IPS-18c (cell line): ENCODE measurements around the gene KLC1.
"Not testable (repeated sequence)": the region's sequence is repeated elsewhere in the genome, so short reads cannot be mapped to it uniquely, and the experiment has no call there.

Experiments
- H3K4me3 ChIP-seq: 2 replicates; pipeline ENCODE4 v1.7.0; 2013; ENCODE audit warnings: low read depth, mild to moderate bottlenecking, low read length, moderate library complexity; ENCODE audit not compliant: insufficient read depth
- H3K9me3 ChIP-seq: one replicate; pipeline ENCODE4 v1.6.1; 2013; ENCODE audit warnings: mild to moderate bottlenecking, low read length, moderate library complexity; ENCODE audit not compliant: control insufficient read depth, insufficient read depth

KLC1 gene

DNA sequence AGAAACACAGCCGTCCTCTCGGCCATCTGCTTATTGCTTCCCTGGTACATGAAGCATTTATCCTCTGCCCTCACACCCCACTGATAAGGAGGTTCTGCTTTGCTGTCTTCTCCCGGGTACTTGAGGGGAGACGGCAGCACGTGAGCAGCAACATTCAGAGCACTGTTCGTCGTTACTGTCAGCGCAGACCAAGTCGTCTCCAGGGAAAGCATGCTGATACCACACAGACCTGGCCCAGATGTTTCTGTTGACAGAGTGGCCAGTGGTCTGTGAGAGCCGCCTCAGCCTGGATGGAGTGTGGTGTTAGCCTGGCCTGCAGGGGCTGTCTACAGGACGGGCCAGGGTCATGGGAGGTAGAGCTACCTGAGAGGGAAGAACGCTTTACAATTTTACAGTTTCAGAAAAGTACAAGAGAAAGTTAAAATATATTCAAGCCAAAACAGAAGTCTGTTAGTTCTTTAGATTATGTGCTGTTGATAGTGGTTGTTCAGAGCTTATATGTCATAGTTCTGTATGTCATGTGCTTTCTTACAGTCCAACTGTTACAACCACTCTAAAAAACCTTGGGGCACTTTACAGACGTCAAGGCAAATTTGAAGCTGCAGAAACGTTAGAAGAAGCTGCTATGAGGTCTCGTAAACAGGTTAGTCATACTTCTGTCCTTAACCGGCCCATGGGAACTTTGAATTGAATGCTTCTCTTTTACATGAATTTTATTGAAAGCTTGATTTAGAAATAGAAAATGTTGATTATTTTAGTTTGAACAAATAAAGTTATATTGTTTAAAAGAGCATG, 48.1 kb downstream of the KLC1 start:
- no peaks in the 10 kb centered on the region for H3K9me3 ChIP-seq
- H3K4me3 ChIP-seq = no peak overlapping the region

DNA sequence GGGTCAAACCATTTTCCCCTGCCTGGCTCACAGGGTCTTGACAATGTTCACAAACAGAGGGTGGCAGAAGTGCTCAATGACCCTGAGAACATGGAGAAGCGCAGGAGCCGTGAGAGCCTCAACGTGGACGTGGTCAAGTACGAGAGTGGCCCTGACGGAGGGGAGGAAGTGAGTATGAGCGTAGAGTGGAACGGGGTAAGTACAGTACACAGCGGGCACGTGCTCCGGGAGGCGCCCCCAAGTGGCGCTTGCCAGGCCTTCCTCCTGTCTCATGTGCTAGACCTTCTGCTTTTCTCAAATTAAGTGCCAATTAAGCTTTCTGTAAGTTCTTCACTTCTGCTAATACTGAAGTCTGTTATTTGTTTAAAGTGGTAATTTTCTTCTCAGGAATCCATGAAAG, 50.3 kb downstream of the KLC1 start:
- H3K9me3 ChIP-seq = no peaks in the 10 kb centered on the region

DNA sequence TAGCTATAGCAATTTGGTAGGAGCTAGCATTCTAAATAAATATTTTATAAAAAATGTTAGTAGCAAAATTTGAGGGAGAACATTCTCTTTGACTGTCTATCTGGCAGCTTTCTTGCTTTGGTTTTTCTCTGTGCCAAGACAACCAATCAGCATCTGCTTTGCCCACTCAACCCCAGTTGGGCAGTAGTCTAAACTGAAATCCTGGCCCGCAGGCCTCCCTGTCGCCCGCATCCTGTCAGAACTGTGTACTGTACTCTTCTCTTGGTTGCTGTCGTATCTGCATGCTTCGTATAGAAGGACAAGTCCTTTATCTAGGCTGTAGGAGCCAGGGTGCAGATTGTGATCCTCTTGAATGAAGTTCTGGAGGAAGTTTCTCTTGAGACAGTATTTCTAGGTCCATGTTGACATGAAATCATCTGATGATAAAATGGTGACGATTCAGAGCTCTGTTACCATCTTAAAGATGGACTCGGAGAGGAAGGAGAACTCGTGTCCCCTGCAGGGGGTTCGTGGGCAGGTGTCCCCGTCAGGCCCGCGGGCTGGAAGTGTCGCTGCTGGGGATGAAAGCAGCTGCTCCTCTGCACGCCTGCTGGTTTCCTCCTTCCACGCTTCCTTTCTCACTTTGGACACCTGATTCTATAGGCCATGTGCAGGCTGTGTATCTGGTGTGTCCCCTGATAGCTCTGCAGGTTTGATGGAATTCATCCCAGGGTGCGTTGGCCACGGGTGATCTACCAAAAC, 51.6 kb downstream of the KLC1 start:
- H3K9me3 ChIP-seq = no peaks in the 10 kb centered on the region
- no peak overlapping the region for H3K4me3 ChIP-seq

More for the DNA sequence above, 50.3 kb downstream of the KLC1 start:
- no peak overlapping the region for H3K4me3 ChIP-seq

DNA sequence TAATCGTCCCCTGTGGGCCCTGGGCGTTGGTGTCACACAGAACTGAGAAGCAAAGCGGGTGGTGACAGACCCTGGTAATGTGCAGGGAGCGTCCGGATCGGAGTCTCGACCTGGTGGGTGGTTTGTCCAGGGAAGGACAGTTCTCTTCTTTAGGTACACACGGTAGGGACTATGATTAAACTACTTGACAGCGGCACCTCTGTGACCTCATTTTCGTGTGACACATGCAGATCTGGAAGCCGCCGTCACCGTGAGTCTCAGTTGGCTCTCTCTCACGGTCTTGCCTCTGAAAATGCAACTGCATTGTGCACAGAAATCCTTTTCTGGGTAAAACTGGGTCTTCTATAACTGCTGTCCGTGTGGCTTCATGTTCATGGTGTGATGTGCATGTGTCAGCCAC, 54.1 kb downstream of the KLC1 start:
- H3K9me3 ChIP-seq = no peaks in the 10 kb centered on the region
- H3K4me3 ChIP-seq = no peak overlapping the region

DNA sequence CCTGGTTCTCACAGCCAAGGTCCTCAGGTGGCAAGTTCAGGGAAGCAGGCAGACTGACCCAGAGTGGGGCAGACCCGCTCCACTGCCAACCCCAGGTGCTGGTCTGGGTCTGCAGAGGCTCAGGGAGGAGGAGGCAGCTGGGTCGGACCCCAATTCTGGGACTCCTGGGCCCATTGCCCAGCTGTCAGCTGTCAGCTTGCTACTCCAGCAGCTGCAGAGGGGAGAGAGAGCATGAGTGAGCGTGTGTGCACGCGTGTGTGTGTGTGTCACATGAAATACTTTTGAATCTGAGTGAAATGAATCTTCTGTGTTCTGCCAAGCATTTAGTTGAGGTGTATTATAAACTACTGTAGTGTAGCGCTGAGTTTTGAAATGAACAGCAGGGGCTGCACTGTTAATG, 55.5 kb downstream of the KLC1 start:
- H3K4me3 ChIP-seq = no peak overlapping the region
- H3K9me3 ChIP-seq = no peaks in the 10 kb centered on the region

DNA sequence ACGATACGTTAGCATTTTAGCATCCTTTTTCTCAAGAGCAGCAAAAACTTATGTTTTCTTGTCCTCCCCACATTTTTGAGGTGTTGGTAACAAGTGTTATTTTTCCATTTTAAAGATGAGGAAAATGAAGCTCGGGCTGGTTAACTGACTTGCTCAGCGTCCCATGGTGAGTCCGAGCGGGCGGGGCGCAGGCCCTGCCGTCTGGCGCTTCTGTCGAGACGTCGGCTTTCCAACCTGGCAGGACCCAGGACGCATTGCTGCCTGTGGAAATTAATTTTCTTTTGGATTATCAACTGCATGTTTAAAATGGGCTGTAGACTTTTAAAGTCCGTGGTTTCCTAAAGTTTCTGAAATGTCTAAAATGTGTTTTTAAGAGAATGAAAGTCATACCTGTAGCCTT, 55.9 kb downstream of the KLC1 start:
- Histone ChIP-seq H3K9me3 (no peaks in the 10 kb centered on the region), H3K4me3 (no peak overlapping the region)

DNA sequence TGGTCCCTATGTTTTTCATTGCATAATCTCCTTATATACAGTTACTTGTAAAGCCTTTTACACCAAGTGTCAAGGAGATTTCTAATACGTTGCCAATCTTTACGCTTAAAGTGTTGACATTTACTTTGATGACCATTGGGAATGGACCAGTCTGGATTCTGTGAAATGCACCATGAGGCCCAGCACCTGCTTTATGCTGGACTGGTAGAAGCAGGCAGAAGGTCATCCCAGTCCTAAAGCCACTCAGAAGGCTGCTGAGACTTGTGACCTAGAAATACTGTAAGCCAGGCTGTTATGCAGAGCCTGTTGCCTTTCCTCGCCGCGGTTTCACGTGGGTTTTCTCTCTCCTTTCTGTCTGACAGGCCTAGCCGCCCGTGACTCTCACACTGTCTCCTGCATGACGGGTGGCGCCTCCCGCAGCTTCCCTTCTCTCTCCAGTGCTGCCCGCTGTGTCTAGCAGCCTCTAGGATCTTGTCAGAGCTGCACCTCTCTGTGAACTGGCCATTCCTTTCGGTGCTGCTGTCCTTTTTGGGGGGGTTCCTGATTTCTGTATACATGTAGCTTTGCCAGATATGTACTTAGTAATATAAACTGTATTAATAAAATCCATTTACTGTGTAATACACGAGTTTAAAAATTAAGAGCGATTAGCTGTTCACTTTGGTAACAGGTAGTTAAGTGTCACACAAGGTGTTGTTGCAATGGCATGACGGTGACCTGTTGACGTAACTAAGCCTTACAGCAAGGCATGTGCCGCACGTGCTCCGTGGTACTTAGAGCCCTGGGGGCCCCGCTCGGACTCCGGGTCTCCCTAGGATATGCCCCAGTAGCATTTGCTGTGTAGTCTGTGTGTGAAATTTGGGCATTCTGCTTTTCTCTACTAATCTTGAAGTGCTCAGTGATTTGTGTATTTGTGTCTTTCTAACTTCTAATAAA, 56.5 kb downstream of the KLC1 start:
- H3K4me3 ChIP-seq = no peak overlapping the region
- no peaks in the 10 kb centered on the region for H3K9me3 ChIP-seq

DNA sequence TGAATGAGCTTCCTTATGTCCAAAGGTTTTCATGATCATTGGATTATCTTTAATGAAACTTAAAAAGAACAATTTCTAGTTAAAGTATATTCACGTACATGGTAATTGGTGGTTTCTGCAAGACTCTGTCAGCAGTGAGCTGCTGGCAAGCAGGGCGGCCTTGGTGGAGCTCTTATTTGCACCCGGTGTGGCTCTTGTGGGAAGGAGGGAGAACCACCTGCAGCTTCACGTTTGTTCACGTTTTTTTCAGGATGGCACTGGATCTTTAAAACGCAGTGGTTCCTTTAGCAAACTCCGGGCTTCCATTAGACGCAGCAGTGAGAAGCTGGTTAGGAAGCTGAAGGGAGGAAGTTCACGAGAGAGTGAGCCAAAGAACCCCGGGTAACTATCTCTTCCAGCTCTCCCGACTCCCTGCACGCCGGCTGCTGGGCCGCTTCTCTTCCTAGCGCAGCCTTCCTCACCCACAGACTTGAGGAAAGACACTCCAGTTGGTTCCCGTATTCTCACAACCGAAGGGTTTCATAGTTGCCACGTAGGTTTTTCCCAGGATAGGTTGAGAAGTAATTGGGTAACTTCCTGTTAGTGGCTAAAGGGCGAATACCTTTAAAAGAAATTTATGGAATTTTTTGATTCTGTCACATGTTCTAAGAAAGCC, 57.9 kb downstream of the KLC1 start:
- no peaks in the 10 kb centered on the region for H3K9me3 ChIP-seq
- no peak overlapping the region for H3K4me3 ChIP-seq

DNA sequence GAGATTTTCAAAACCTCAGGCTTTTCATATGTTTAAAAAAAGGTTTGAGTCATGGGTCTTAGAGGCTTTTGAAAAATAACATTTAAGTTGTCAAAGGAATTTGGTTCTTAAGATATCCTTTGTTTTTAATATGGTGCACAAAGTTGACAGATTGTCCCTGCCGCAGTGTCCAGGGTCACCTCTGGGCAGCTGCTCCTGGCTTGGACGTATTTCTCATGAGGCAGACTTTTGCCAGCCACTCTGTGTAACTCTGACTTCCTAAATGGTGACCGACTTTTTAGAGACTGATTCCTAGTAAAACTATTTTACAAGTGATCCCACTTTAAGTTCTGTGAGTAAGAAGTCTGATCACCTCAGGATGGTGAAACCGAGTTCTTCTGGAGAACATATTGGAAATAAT, 58.7 kb downstream of the KLC1 start:
- H3K9me3 ChIP-seq = no peaks in the 10 kb centered on the region
- no peak overlapping the region for H3K4me3 ChIP-seq

DNA sequence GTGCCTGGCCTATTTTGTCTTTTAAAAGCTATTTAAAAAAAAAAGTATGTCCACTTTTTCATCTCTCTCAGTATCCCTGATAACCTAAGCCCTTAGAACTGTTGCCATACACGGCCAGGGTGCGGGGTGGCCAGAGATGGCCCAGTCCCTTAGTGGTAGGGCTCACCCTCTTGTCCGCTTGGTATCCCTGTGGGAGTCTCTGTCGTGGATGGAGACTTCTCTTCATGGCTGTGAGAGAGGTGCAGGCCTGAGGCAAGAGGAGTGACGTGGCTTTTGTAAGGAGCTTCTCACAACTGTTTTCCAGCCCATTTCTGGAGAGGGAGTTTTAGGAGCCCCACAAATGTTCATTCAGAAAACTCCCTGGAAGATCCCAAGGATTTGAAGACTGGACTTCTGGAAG, 59.4 kb downstream of the KLC1 start:
- no peaks in the 10 kb centered on the region for H3K9me3 ChIP-seq
- H3K4me3 ChIP-seq = no peak overlapping the region

DNA sequence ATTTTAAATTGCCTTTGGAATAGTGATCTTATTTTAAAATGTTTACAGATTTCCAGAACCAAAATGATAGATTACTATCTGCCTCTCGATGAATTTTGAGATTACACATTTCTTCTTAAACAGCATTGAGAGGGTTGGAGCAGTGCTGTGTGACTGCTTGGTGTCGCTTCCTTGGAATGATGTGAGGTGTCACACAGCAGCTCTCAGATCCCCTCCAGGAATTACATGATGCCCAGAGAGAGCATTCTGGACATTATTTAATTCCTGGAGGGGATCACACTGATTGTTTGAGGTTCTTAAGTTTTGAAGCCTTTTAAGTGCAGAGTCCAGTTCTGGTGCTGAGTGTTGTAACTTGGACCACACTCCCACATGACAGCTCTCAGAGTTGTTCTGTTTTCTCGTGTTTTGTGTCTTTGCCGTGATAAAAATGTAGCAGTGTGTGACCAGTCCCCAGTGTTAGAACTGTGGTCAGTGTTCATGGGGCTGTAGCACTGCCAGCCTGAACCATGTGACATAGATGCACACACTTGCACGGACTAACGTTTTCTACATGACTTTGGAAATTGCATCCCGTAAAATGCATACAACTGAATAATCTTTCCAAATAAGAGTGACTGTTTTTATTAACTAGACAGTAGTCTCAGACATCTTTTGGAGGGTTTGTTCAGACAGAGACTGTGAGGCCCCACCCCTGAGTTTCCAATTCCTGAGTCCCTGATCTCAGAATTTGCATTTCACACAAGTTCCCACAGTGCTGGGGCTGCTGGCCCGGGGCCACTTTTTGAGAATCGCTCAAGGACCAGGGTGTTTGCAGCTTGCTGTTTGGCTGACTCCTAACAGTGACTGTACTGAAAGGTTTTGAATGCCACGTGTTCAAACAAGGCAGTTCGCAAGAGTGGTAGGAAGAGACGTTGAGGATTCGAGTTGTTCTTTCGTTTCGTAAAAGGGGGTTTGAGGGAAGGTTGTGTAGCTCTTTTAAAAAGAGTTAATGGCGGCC, 60.2 kb downstream of the KLC1 start:
- Histone ChIP-seq H3K9me3 (no peaks in the 10 kb centered on the region), H3K4me3 (no peak overlapping the region)

DNA sequence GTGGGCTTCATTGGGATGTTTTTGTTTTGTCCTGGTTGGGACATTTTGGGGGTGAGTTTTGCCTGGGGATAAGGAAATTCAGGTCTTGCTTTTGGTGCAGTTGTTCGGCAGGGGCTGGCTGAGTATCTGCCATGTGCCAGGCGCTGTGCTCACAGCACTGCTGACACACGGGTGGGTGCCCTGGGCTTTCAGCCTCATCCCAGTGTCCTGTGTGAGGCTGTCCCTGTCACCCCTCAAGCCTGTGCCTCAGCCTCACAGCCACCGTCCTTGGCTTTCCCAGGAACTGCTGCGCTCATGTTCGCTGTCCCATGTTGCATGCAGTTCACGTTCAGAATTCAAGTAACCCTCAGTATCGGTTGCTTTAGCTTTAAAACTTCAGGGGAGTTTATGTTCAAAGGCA, 61.3 kb downstream of the KLC1 start:
- no peak overlapping the region for H3K4me3 ChIP-seq

DNA sequence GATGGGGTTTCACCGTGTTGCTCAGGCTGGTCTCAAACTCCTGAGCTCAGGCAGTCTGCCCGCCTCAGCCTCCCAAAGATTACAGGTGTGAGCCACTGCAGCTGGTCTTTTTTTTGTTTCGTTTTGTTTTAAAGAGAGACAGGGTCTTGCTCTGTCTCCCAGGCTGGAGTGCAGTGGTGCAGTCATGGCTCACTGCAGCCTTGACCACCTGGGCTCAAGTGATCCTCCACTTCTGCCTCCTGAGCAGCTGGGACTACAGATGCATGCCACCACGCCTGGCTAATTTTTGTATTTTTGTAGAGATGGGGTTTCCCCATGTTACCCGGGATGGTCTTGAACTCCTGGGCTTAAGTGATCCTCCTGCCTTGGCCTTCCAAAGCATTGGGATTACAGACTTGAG, 62.6 kb downstream of the KLC1 start:
- not testable (repeated sequence) for H3K9me3 ChIP-seq, H3K4me3 ChIP-seq

More for the DNA sequence above, 61.3 kb downstream of the KLC1 start:
- no peaks in the 10 kb centered on the region for H3K9me3 ChIP-seq

DNA sequence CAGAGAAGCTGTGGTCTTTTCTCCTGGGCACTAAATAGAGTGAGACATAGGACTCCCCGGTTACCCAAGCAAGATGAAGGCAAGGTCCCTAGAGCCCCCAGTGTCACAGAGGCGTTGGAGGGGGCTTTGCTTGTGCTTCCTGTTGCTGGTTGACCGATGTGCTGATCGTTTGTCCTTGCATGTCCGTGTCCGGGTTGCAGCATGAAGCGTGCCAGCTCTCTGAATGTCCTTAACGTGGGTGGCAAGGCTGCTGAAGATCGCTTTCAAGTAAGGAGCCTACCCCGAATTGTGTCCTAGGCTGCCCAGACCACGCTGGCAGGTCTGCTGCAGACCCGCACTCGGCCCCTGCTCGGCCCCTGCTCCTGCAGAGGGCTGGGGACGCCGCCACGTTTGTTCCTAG, 63.1 kb downstream of the KLC1 start:
- H3K4me3 ChIP-seq = no peak overlapping the region
- no peaks in the 10 kb centered on the region for H3K9me3 ChIP-seq

DNA sequence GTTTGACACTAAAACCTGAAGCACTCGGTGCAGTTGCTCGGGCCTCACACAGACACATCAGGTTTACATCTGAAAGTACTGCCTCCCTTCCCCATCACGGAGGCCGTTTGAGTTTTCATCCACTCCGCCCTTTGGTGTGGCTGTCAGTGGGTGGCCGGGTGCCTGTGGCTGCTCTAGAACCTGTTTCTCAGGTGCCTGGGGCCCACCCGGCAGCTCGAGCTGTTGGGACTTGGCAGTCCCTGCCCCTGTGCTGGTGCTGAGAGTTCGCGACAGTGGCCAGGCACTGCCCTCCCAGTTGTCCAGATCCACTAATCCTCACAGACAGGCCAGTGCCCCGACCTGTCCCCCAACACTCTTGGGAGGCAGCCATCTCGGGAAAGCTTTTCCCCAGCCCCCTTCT, 63.9 kb downstream of the KLC1 start:
- Histone ChIP-seq H3K4me3 (no peak overlapping the region), H3K9me3 (no peaks in the 10 kb centered on the region)

DNA sequence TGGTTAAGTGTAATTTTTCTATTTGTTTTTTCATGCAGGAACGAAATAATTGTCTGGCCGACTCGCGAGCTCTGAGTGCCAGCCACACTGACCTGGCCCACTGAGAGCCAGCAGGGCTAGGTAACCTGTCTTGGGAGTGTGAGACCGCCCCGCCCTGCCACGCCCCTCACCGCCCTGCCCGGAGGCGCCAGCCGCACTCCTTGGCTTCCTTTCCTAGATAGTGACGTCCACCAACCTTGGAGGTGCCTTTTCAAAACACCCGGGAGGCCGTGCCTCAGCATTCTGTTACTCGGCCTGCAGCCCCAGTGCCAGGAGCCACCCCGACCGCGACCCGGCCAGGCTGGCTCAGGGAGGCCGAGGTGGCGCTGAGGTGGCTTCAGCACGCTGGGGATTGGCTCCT, 64.5 kb downstream of the KLC1 start:
- Histone ChIP-seq H3K9me3 (no peaks in the 10 kb centered on the region), H3K4me3 (no peak overlapping the region)
